Measurements from ENCODE around the gene PRR15. TPM values are rescaled to one million over a fixed set of nuclear protein-coding genes. Genes with fewer than 3 reads are reported as not detected.

The PRR15 gene
- total and polyA plus RNA-seq, 2 of the 13 experiments (the other 11 are each of a cell fraction or from before 2014, with no cell fraction given): 2.3 to 7.8 TPM

DNA sequence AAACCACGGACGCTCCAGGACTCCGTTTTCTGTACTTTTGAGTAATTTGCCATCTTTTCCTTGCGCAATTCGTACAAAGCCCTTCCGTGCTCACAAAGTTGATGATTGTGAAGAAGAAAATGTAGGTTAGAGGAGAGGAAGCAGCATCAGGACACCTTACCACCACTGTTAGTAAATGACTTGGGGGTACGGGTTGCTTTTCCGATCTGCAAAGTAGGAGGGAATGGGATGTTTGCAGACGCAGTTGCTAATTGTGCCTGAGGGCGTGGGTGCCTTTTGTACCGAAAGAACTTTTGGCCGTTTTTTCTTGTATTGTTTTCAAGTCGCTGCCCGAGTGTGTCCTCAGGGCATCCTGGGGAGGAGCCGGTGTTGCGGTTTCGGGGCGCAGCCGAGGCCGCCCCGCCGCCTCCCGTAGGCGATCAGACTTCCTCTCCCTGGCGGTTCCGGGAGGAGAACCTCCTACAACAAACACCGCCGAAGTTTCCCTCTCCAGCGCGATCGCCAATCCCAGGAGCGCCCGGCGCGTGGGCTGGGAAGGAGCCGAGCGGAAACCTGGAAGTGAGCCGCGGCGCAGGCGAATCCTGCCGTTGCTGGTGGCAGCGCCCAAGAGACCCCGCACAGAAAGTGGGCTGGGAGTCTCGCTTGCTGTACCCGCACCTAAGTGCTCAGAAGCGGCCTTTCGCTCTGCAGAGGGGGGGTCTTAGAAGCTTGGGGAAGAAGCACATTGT, 1.0 kb downstream of the PRR15 start (continued):
- TF ChIP-seq, protein P1, sequence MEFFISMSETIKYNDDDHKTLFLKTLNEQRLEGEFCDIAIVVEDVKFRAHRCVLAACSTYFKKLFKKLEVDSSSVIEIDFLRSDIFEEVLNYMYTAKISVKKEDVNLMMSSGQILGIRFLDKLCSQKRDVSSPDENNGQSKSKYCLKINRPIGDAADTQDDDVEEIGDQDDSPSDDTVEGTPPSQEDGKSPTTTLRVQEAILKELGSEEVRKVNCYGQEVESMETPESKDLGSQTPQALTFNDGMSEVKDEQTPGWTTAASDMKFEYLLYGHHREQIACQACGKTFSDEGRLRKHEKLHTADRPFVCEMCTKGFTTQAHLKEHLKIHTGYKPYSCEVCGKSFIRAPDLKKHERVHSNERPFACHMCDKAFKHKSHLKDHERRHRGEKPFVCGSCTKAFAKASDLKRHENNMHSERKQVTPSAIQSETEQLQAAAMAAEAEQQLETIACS (CRISPR knock-in tag; IDR thresholded peaks at IDR 0.05): no peak
- TF ChIP-seq HDAC1 (CRISPR knock-in tag; IDR thresholded peaks at IDR 0.05) (peak; percentile 61), FOXJ3 (CRISPR knock-in tag; IDR thresholded peaks at IDR 0.05; ENCODE audit: borderline replicate concordance) (no peak), CREB1 (IDR thresholded peaks at IDR 0.05) (no peak), CREB1 (CRISPR knock-in tag; IDR thresholded peaks at IDR 0.05) (no peak), YY1 (IDR thresholded peaks at IDR 0.05; ENCODE audit: insufficient read depth, insufficient replicate concordance, low read depth, low read length) (no peak), CBX5 (CRISPR knock-in tag; IDR thresholded peaks at IDR 0.05; ENCODE audit: borderline replicate concordance) (no peak), BRCA1 (CRISPR knock-in tag; IDR thresholded peaks at IDR 0.05) (no peak), ZNF101 (CRISPR knock-in tag; IDR thresholded peaks at IDR 0.05; ENCODE audit: borderline replicate concordance, low read depth) (no peak), ZC3H4 (CRISPR knock-in tag; IDR thresholded peaks at IDR 0.05; ENCODE audit: borderline replicate concordance) (no peak), GFI1 (CRISPR knock-in tag; IDR thresholded peaks at IDR 0.05; ENCODE audit: borderline replicate concordance) (peak; percentile 49; the same call in 1 of the 2 replicates), RFXANK (CRISPR knock-in tag; IDR thresholded peaks at IDR 0.05) (no peak), ZNF431 (CRISPR knock-in tag; IDR thresholded peaks at IDR 0.05; ENCODE audit: borderline replicate concordance, low read depth) (no peak), WIZ (CRISPR knock-in tag; IDR thresholded peaks at IDR 0.05) (no peak)
- TF ChIP-seq, protein P2, sequence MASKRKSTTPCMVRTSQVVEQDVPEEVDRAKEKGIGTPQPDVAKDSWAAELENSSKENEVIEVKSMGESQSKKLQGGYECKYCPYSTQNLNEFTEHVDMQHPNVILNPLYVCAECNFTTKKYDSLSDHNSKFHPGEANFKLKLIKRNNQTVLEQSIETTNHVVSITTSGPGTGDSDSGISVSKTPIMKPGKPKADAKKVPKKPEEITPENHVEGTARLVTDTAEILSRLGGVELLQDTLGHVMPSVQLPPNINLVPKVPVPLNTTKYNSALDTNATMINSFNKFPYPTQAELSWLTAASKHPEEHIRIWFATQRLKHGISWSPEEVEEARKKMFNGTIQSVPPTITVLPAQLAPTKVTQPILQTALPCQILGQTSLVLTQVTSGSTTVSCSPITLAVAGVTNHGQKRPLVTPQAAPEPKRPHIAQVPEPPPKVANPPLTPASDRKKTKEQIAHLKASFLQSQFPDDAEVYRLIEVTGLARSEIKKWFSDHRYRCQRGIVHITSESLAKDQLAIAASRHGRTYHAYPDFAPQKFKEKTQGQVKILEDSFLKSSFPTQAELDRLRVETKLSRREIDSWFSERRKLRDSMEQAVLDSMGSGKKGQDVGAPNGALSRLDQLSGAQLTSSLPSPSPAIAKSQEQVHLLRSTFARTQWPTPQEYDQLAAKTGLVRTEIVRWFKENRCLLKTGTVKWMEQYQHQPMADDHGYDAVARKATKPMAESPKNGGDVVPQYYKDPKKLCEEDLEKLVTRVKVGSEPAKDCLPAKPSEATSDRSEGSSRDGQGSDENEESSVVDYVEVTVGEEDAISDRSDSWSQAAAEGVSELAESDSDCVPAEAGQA (IDR thresholded peaks at IDR 0.05; ENCODE audit: low read depth): no peak
- TF ChIP-seq, protein P2 (CRISPR knock-in tag; IDR thresholded peaks at IDR 0.05; ENCODE audit: borderline replicate concordance): no peak
- TF ChIP-seq, protein P3, sequence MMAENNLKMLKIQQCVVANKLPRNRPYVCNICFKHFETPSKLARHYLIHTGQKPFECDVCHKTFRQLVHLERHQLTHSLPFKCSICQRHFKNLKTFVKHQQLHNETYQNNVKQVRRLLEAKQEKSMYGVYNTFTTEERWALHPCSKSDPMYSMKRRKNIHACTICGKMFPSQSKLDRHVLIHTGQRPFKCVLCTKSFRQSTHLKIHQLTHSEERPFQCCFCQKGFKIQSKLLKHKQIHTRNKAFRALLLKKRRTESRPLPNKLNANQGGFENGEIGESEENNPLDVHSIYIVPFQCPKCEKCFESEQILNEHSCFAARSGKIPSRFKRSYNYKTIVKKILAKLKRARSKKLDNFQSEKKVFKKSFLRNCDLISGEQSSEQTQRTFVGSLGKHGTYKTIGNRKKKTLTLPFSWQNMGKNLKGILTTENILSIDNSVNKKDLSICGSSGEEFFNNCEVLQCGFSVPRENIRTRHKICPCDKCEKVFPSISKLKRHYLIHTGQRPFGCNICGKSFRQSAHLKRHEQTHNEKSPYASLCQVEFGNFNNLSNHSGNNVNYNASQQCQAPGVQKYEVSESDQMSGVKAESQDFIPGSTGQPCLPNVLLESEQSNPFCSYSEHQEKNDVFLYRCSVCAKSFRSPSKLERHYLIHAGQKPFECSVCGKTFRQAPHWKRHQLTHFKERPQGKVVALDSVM (CRISPR knock-in tag; IDR thresholded peaks at IDR 0.05): no peak
- TF ChIP-seq, protein P4, sequence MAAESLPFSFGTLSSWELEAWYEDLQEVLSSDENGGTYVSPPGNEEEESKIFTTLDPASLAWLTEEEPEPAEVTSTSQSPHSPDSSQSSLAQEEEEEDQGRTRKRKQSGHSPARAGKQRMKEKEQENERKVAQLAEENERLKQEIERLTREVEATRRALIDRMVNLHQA (CRISPR knock-in tag; IDR thresholded peaks at IDR 0.05): no peak
